HG03280 (cell line): ENCODE results near the gene LCE2D.

Experiments
- ATAC-seq: cut with Tn5 transposase; IDR thresholded peaks from one replicate; pipeline ENCODE4 v1.9.1; 2021; ENCODE audit warnings: mild to moderate bottlenecking, moderate library complexity; ENCODE audit not compliant: unreplicated experiment

Gene LCE2D

GRCh38 chr1:152697701-152698600 is 34.8 kb downstream of the LCE2D start, which contains the start of gene LCE2A:
Gene LCE2A (plus strand): TSS chr1:152698345. CDS start chr1:152698902, 557 bp downstream.
- ATAC-seq, result no peak

GRCh38 chr1:152699746-152700145 is 36.6 kb downstream of the LCE2D start:
- no peak for ATAC-seq

GRCh38 chr1:152707860-152708259 is 44.7 kb downstream of the LCE2D start, which contains the start of gene LCE4A:
Gene LCE4A (plus strand): TSS chr1:152708160. CDS start chr1:152709076, 916 bp downstream.
- ATAC-seq, result no peak
